IMR-90 (cell line): ENCODE measurements around the gene DAB1. TPM values are rescaled to one million over a fixed set of nuclear protein-coding genes. Genes with fewer than 3 reads are reported as not detected.

Experiments used
- ATAC-seq: fragments of 200-7000 bp; cut with Tn5 transposase; 2 replicates; pipeline ENCODE4 v1.9.1; 2020; ENCODE audit warnings: low read depth, mild to moderate bottlenecking, moderate library complexity
- BruUV-seq: library from RNA; stranded (reverse); fragments of 400-500 nt; replicated peaks from 2 replicates; lab custom pipeline; 2021; lab: Mats Ljungman, UMichigan
- CTCF ChIA-PET: fragments of 300-600 bp; formaldehyde crosslinking; extraction: SDS; loops from one replicate; lab custom pipeline; 2021; ENCODE audit warnings: antibody characterized with exemption; lab: Yijun Ruan, JAX
- POLR2A ChIA-PET: fragments of 300-600 bp; sonication (Branson Sonifier 250); formaldehyde crosslinking; loops from one replicate; lab custom pipeline; 2022; ENCODE audit warnings: antibody characterized with exemption; ENCODE audit not compliant: unreplicated experiment; lab: Charles Lee
- DNase-seq: peaks from one replicate; pipeline ENCODE4 v3.0.0; 2013
- H2AFZ ChIP-seq: replicated peaks from 2 replicates; pipeline ENCODE3; 2013; ENCODE audit warnings: low read length, mild to moderate bottlenecking; ENCODE audit not compliant: poor library complexity
- H2AK5ac ChIP-seq: 2 replicates; pipeline ENCODE4 v1.6.1; 2013; ENCODE audit warnings: low read depth, low read length, inconsistent platforms
- H2AK9ac ChIP-seq: replicated peaks from 2 replicates; pipeline ENCODE3; 2013; ENCODE audit warnings: mild to moderate bottlenecking, low read depth, low read length, moderate library complexity; ENCODE audit not compliant: poor library complexity
- H2BK120ac ChIP-seq: 2 replicates; pipeline ENCODE4 v1.6.1; 2013; ENCODE audit warnings: low read depth, low read length, inconsistent platforms
- H2BK15ac ChIP-seq: 3 replicates; pipeline ENCODE4 v1.6.1; 2013; ENCODE audit warnings: low read depth, low read length, inconsistent platforms
- H2BK20ac ChIP-seq: 2 replicates; pipeline ENCODE4 v1.6.1; 2013; ENCODE audit warnings: low read depth, mild to moderate bottlenecking, inconsistent platforms, low read length, moderate library complexity
- H2BK5ac ChIP-seq: 2 replicates; pipeline ENCODE4 v1.6.1; 2013; ENCODE audit warnings: mild to moderate bottlenecking, low read depth, low read length, inconsistent platforms; ENCODE audit not compliant: poor library complexity, severe bottlenecking
- H3K14ac ChIP-seq: replicated peaks from 2 replicates; pipeline ENCODE4 v1.6.1; 2013; ENCODE audit warnings: low read depth, low read length, inconsistent platforms
- H3K18ac ChIP-seq: 2 replicates; pipeline ENCODE4 v1.6.1; 2013; ENCODE audit warnings: low read depth, low read length, control low read depth
- H3K23ac ChIP-seq: 2 replicates; pipeline ENCODE4 v1.6.1; 2013; ENCODE audit warnings: low read depth, low read length, inconsistent platforms
- H3K27ac ChIP-seq: 2 replicates; pipeline ENCODE4 v1.5.1; 2013; ENCODE audit warnings: mild to moderate bottlenecking, control low read depth, low read length; ENCODE audit not compliant: insufficient read depth
- H3K27me3 ChIP-seq: 2 replicates; pipeline ENCODE4 v1.6.1; 2013; ENCODE audit warnings: low read length; ENCODE audit not compliant: control insufficient read depth, insufficient read depth
- H3K36me3 ChIP-seq: 2 replicates; pipeline ENCODE4 v1.6.1; 2013; ENCODE audit warnings: low read length, mixed read lengths; ENCODE audit not compliant: control insufficient read depth, insufficient read depth
- H3K4ac ChIP-seq: 2 replicates; pipeline ENCODE4 v1.6.1; 2013; ENCODE audit warnings: low read depth, low read length, inconsistent platforms
- H3K4me1 ChIP-seq: 2 replicates; pipeline ENCODE4 v1.6.1; 2013; ENCODE audit warnings: low read length, mixed read lengths; ENCODE audit not compliant: control insufficient read depth, insufficient read depth
- H3K4me2 ChIP-seq: 2 replicates; pipeline ENCODE4 v1.6.1; 2013; ENCODE audit warnings: low read depth, mild to moderate bottlenecking, control low read depth, low read length, moderate library complexity
- H3K4me3 ChIP-seq: 2 replicates; pipeline ENCODE4 v1.5.1; 2013; ENCODE audit warnings: low read depth, mild to moderate bottlenecking, control low read depth, low read length, moderate library complexity; ENCODE audit not compliant: insufficient read depth
- H3K56ac ChIP-seq: 2 replicates; pipeline ENCODE4 v1.6.1; 2013; ENCODE audit warnings: low read length, inconsistent platforms; ENCODE audit not compliant: insufficient read depth; ENCODE audit errors: extremely low read depth
- H3K79me1 ChIP-seq, 2 experiments: 2 replicates each; pipeline ENCODE4 v1.6.1; 2013; ENCODE audit warnings: low read length in 2 of 2, inconsistent platforms in 1 of 2, low read depth in 1 of 2
- H3K9ac ChIP-seq: 2 replicates; pipeline ENCODE4 v1.6.1; 2013; ENCODE audit warnings: low read depth, low read length, control low read depth
- H3K9me1 ChIP-seq: 2 replicates; pipeline ENCODE4 v1.6.1; 2013; ENCODE audit warnings: low read length, inconsistent platforms; ENCODE audit not compliant: insufficient read depth
- H3K9me3 ChIP-seq: 2 replicates; pipeline ENCODE4 v1.6.1; 2013; ENCODE audit warnings: low read length; ENCODE audit not compliant: control insufficient read depth, insufficient read depth
- H4K20me1 ChIP-seq: 2 replicates; pipeline ENCODE4 v1.6.1; 2013; ENCODE audit warnings: low read length, inconsistent platforms; ENCODE audit not compliant: insufficient read depth
- H4K5ac ChIP-seq: 2 replicates; pipeline ENCODE4 v1.6.1; 2013; ENCODE audit warnings: mild to moderate bottlenecking, low read depth, low read length, control low read depth
- H4K8ac ChIP-seq, 2 experiments: 2 replicates each; pipeline ENCODE4 v1.6.1; 2013; ENCODE audit warnings: low read depth in 2 of 2, low read length in 2 of 2, control low read depth in 1 of 2, inconsistent platforms in 1 of 2
- H4K91ac ChIP-seq: 2 replicates; pipeline ENCODE4 v1.6.1; 2013; ENCODE audit warnings: low read depth, low read length, inconsistent platforms; ENCODE audit not compliant: insufficient read depth
- CTCF ChIP-seq: conservative IDR thresholded peaks from 2 replicates; pipeline ENCODE4 v1.5.1; 2012; ENCODE audit warnings: mild to moderate bottlenecking, low read depth, low read length, improper control_type of control experiment
- POLR2A ChIP-seq: IDR thresholded peaks from 2 replicates; pipeline ENCODE4 v1.6.1; 2012; ENCODE audit warnings: mild to moderate bottlenecking, low read depth, low read length
- WGBS, 2 experiments: methylation state at CpG; one replicate each; pipeline versions ENCODE4 v1.1.5 to v1.1.7; 2013; ENCODE audit warnings: missing lambda C conversion rate in 2 of 2; ENCODE audit not compliant: insufficient read length in 1 of 2; ENCODE audit errors: extremely low coverage in 2 of 2; 5-methylcytosine and 5-hydroxymethylcytosine counted together
- dilution Hi-C: fragments of 300-500 bp; cut with HindIII; formaldehyde crosslinking; loops from one replicate; pipeline ENCODE4 v1.14.3; 2018; ENCODE audit warnings: low sequenced_read_pairs; ENCODE audit not compliant: unreplicated experiment
- in situ Hi-C: fragments of 300-500 bp; cut with MboI; formaldehyde crosslinking; loops from 3 replicates; pipeline ENCODE4 v1.14.3; 2019; ENCODE audit warnings: low sequenced_read_pairs, inconsistent platforms, mixed read lengths
- intact Hi-C: fragments of 100-400 bp; cut with micrococcal nuclease; formaldehyde crosslinking; loops from 2 replicates; pipeline ENCODE4 v1.10.0; 2022
- polyA plus RNA-seq, 3 experiments: library from polyadenylated mRNA; depleted of rRNA; stranded (reverse); fragments of >200 nt; gene quantifications; 2 replicates each; pipeline ENCODE4 v1.2.3, GENCODE V29; 2012; ENCODE audit warnings: low replicate concordance in 1 of 3
- total RNA-seq: library from RNA; depleted of rRNA; stranded (reverse); fragments of >200 nt; gene quantifications from 2 replicates; pipeline ENCODE4 v1.2.3, GENCODE V29; 2012

DAB1 gene
- total and polyA plus RNA-seq, 2 of the 4 experiments (the other 2 are of a cell fraction): 0.18 to 0.41 TPM

- H2BK5ac ChIP-seq: no peak overlapping the region
- H3K4me1 ChIP-seq: no peaks in the 10 kb centered on the region
- POLR2A ChIA-PET: no interaction called here
- H4K8ac ChIP-seq: no peak overlapping the region
- H3K27ac ChIP-seq: no peak overlapping the region
- H3K36me3 ChIP-seq: no peaks in the 10 kb centered on the region
- H3K9me1 ChIP-seq: no peaks in the 10 kb centered on the region
- no peak for DNase-seq
- CTCF ChIA-PET: no interaction called here
- dilution Hi-C loops: no loop called here
- no peak overlapping the region for H2AK9ac ChIP-seq
- H3K18ac ChIP-seq: no peak overlapping the region
- no peak overlapping the region for H2BK20ac ChIP-seq
- H4K5ac ChIP-seq: no peak overlapping the region
- H3K9ac ChIP-seq: no peak overlapping the region
- no peak overlapping the region for H3K14ac ChIP-seq
- in situ Hi-C loops: no loop called here
- no peak overlapping the region for H2AFZ ChIP-seq
- H3K4ac ChIP-seq: no peak overlapping the region
- H4K20me1 ChIP-seq: no peaks in the 10 kb centered on the region
- H2AK5ac ChIP-seq: no peak overlapping the region
- H4K91ac ChIP-seq: no peak overlapping the region
- H3K9me3 ChIP-seq: no peaks in the 10 kb centered on the region
- ATAC-seq: no peak
- H3K56ac ChIP-seq: no peak overlapping the region
- no peak overlapping the region for H3K23ac ChIP-seq
- H2BK15ac ChIP-seq: no peak overlapping the region
- intact Hi-C loops: no loop called here
- no peak for TF ChIP-seq CTCF
- no peak for TF ChIP-seq POLR2A
- no CpG with 5 or more reads among the region's 3 CpGs for WGBS, 2 experiments
- H3K27me3 ChIP-seq: no peaks in the 10 kb centered on the region; the same call in 1 of the 2 replicates
- no peak overlapping the region for H2BK120ac ChIP-seq
- H3K4me2 ChIP-seq: no peak overlapping the region
- no peaks in the 10 kb centered on the region for H3K79me1 ChIP-seq
- H3K4me3 ChIP-seq: no peak overlapping the region
- BruUV-seq: no TSS peak
Measured at GRCh38 chr1:57324388-57324787, 99.5 kb downstream of the DAB1 start.
